ENCODE data around the gene SH3RF3. TPM values are rescaled to one million over a fixed set of nuclear protein-coding genes. Genes with fewer than 3 reads are reported as not detected.

The SH3RF3 gene
- total RNA-seq, 1 experiment from 2014 or later = 4.3 TPM

GRCh38 chr2:109304731-109305470, 175.9 kb downstream of the SH3RF3 start:
- DNase-seq (ENCODE audit: low read depth) = no peak

- no peak for DNase-seq (ENCODE audit: low read depth)
Observed at GRCh38 chr2:109305490-109306167, 176.6 kb downstream of the SH3RF3 start.

GRCh38 chr2:109306190-109306589, 177.2 kb downstream of the SH3RF3 start:
- no peak for DNase-seq (ENCODE audit: low read depth)

GRCh38 chr2:109311771-109312170, 182.8 kb downstream of the SH3RF3 start:
- DNase-seq (ENCODE audit: low read depth) = peak; percentile 33

GRCh38 chr2:109312902-109313301, 183.9 kb downstream of the SH3RF3 start:
- no peak for DNase-seq (ENCODE audit: low read depth)

GRCh38 chr2:109313343-109313742, 184.3 kb downstream of the SH3RF3 start:
- no peak for DNase-seq (ENCODE audit: low read depth)

GRCh38 chr2:109316091-109316490, 187.1 kb downstream of the SH3RF3 start:
- DNase-seq (ENCODE audit: low read depth) = no peak

GRCh38 chr2:109317471-109318095, 188.6 kb downstream of the SH3RF3 start:
- DNase-seq (ENCODE audit: low read depth) = peak; percentile 68

GRCh38 chr2:109318150-109318948, 189.3 kb downstream of the SH3RF3 start:
- peak; percentile 99 for DNase-seq (ENCODE audit: low read depth)

GRCh38 chr2:109318949-109319342, 189.9 kb downstream of the SH3RF3 start:
- DNase-seq (ENCODE audit: low read depth) = no peak

- DNase-seq (ENCODE audit: low read depth) = no peak
Observed at GRCh38 chr2:109320195-109320922, 191.4 kb downstream of the SH3RF3 start.

GRCh38 chr2:109321570-109321969, 192.6 kb downstream of the SH3RF3 start:
- peak; percentile 66 for DNase-seq (ENCODE audit: low read depth)

GRCh38 chr2:109322111-109322510, 193.1 kb downstream of the SH3RF3 start:
- peak; percentile 95 for DNase-seq (ENCODE audit: low read depth)

GRCh38 chr2:109322641-109323040, 193.6 kb downstream of the SH3RF3 start:
- no peak for DNase-seq (ENCODE audit: low read depth)

GRCh38 chr2:109324861-109325260, 195.9 kb downstream of the SH3RF3 start:
- DNase-seq (ENCODE audit: low read depth) = peak; percentile 99

GRCh38 chr2:109325570-109325969, 196.6 kb downstream of the SH3RF3 start:
- no peak for DNase-seq (ENCODE audit: low read depth)

GRCh38 chr2:109326306-109326705, 197.3 kb downstream of the SH3RF3 start:
- DNase-seq (ENCODE audit: low read depth) = no peak

- peak; percentile 78 for DNase-seq (ENCODE audit: low read depth)
Observed at GRCh38 chr2:109330056-109330455, 201.1 kb downstream of the SH3RF3 start.

- peak; percentile 27 for DNase-seq (ENCODE audit: low read depth)
Observed at GRCh38 chr2:109331081-109331480, 202.1 kb downstream of the SH3RF3 start.

GRCh38 chr2:109331896-109332848, 203.2 kb downstream of the SH3RF3 start:
- DNase-seq (ENCODE audit: low read depth) = peak; percentile 97
